Stomach (tissue), 9 donors: ENCODE data around the gene TUBA3C. TPM values are rescaled to one million over a fixed set of nuclear protein-coding genes. Genes with fewer than 3 reads are reported as not detected.

Source experiments
- DNase-seq, 2 donors: peaks; one replicate each; pipeline versions ENCODE4 v3.0.0 to v3.0.0-alpha.2; 2013 to 2019
- H3K27ac ChIP-seq, 5 donors: fragments of 200-600 bp in 4 of 5; sonication (generic) in 4 of 5; one replicate each; pipeline ENCODE4 v1.5.1; 2013 to 2019; ENCODE audit warnings: mild to moderate bottlenecking in 1 of 5, moderate library complexity in 1 of 5
- H3K27me3 ChIP-seq, 3 donors: fragments of 200-600 bp; sonication (generic); one replicate each; pipeline ENCODE4 v1.5.1; 2017 to 2019; ENCODE audit warnings: mixed run types in 1 of 3
- H3K36me3 ChIP-seq, 4 donors: fragments of 200-600 bp; sonication (generic); 1 replicate in 3 of 4; 2 replicates in 1 of 4; pipeline ENCODE4 v1.5.1; 2016 to 2019
- H3K4me1 ChIP-seq, 4 donors: fragments of 200-600 bp; sonication (generic); one replicate each; pipeline ENCODE4 v1.5.1; 2016 to 2019
- H3K4me3 ChIP-seq, 4 donors: fragments of 200-600 bp; sonication (generic) in 3 of 4; one replicate each; pipeline ENCODE4 v1.5.1; 2016 to 2019; ENCODE audit warnings: mild to moderate bottlenecking in 1 of 4
- H3K9me3 ChIP-seq, 4 donors: fragments of 200-600 bp; sonication (generic); one replicate each; pipeline ENCODE4 v1.5.1; 2016 to 2019
- CTCF ChIP-seq, 7 experiments: fragments of 450-650 bp in 4 of 7; fragments of 200-600 bp in 3 of 7; sonication (generic) in 3 of 7; IDR thresholded peaks; one replicate each; pipeline ENCODE4 v1.5.1; 2016 to 2019; ENCODE audit warnings: antibody characterized with exemption in 7 of 7, control low read depth in 2 of 7, mild to moderate bottlenecking in 1 of 7
- EP300 ChIP-seq: sonication (generic); formaldehyde crosslinking; IDR thresholded peaks from one replicate; pipeline ENCODE4 v1.6.1; 2017; ENCODE audit warnings: antibody characterized with exemption
- POLR2A ChIP-seq, 4 donors: fragments of 450-650 bp; IDR thresholded peaks; one replicate each; pipeline ENCODE4 v1.6.1; 2016; ENCODE audit warnings: antibody characterized with exemption in 4 of 4, control low read depth in 2 of 4, mild to moderate bottlenecking in 1 of 4, moderate library complexity in 1 of 4
- POLR2AphosphoS5 ChIP-seq, 3 donors: sonication (generic); formaldehyde crosslinking; IDR thresholded peaks; one replicate each; pipeline ENCODE4 v1.6.1; 2016; ENCODE audit warnings: antibody characterized with exemption in 3 of 3
- WGBS, 5 donors: extraction: QIAGEN DNeasy Blood & Tissue Kit in 3 of 5; methylation state at CpG; one replicate each; pipeline versions ENCODE4 v1.1.5 to v1.1.7; 2013 to 2018; 5-methylcytosine and 5-hydroxymethylcytosine counted together
- intact Hi-C: fragments of 100-400 bp; cut with DNase I; formaldehyde crosslinking; loops from one replicate; pipeline ENCODE4 v1.15.1; 2023; ENCODE audit warnings: low total_unique reads
- polyA plus RNA-seq, 3 donors: library from polyadenylated mRNA; stranded (reverse); fragments of 200-250 nt; gene quantifications; one replicate each; pipeline ENCODE4 v1.2.3, GENCODE V29; 2013
- small RNA-seq, 4 donors: library from RNA; depleted of rRNA; stranded (forward); fragments of <200 nt; gene quantifications; one replicate each; pipeline ENCODE3, GENCODE V24; 2016
- total RNA-seq, 5 donors: library from RNA; depleted of rRNA; stranded (reverse); fragments of >200 nt; gene quantifications; one replicate each; pipeline versions ENCODE4 v1.1.0 to v1.2.3, GENCODE V29; 2014 to 2016
- donor health status: healthy with polysubstance abuse.
- donor health status: Bipolar disorder and iron deficiency.
- donor health status: healthy.

TUBA3C gene
- total and polyA plus RNA-seq, 8 donors = 0.13 to 0.25 TPM; not detected in 6

- Histone ChIP-seq H3K4me3 (no peak overlapping the region), H3K27ac (no peak overlapping the region), H3K4me1 (no peaks in the 10 kb centered on the region), H3K9me3 (peaks cover 0 to 49% (median 16%) of the 10 kb centered on the region in 4 donors), H3K36me3 (no peaks in the 10 kb centered on the region), H3K27me3 (no peaks in the 10 kb centered on the region)
- no peak for DNase-seq
- intact Hi-C loops = no loop called here
- TF ChIP-seq POLR2A (IDR thresholded peaks at IDR 0.05) (no peak), CTCF (IDR thresholded peaks at IDR 0.05) (no peak), POLR2AphosphoS5 (IDR thresholded peaks at IDR 0.05) (no peak), EP300 (no peak)
- WGBS, 5 donors = 78 to 83% (median 81%) methylated on average over 6 to 14 of the region's 14 CpGs
These were observed 29.9 kb downstream of the TUBA3C start for GRCh38 chr13:19151581-19152263.

- no peak overlapping the region for H3K27ac ChIP-seq
- no peak for DNase-seq
- 85 to 91% (median 87%) methylated on average over 8 of the region's 8 CpGs for WGBS, 5 donors
- no peaks in the 10 kb centered on the region for H3K36me3 ChIP-seq
- intact Hi-C loops = no loop called here
- no peak for TF ChIP-seq EP300
- no peak for TF ChIP-seq POLR2A (IDR thresholded peaks at IDR 0.05)
- TF ChIP-seq CTCF (IDR thresholded peaks at IDR 0.05) = no peak
- no peak for TF ChIP-seq POLR2AphosphoS5 (IDR thresholded peaks at IDR 0.05)
- no peaks in the 10 kb centered on the region for H3K4me1 ChIP-seq
- H3K4me3 ChIP-seq = no peak overlapping the region
- peaks cover 0 to 53% (median 18%) of the 10 kb centered on the region in 4 donors for H3K9me3 ChIP-seq
- no peaks in the 10 kb centered on the region for H3K27me3 ChIP-seq
These were observed 30.9 kb downstream of the TUBA3C start for GRCh38 chr13:19150712-19151228.

GRCh38 chr13:19150226-19150625 is 31.4 kb downstream of the TUBA3C start:
- Histone ChIP-seq H3K4me3 (no peak overlapping the region), H3K4me1 (no peaks in the 10 kb centered on the region), H3K36me3 (no peaks in the 10 kb centered on the region), H3K9me3 (peaks cover 0 to 52% (median 18%) of the 10 kb centered on the region in 4 donors), H3K27ac (no peak overlapping the region), H3K27me3 (no peaks in the 10 kb centered on the region)
- no peak for DNase-seq
- intact Hi-C loops = no loop called here
- 75 to 82% (median 80%) methylated on average over 6 to 10 of the region's 10 CpGs for whole genome bisulfite sequencing, 5 donors
- TF ChIP-seq POLR2A (IDR thresholded peaks at IDR 0.05) (no peak), CTCF (IDR thresholded peaks at IDR 0.05) (no peak), EP300 (no peak), POLR2AphosphoS5 (IDR thresholded peaks at IDR 0.05) (no peak)

- intact Hi-C loops = no loop called here
- TF ChIP-seq POLR2A (IDR thresholded peaks at IDR 0.05) = no peak
- no peak for TF ChIP-seq EP300
- no peak for TF ChIP-seq CTCF (IDR thresholded peaks at IDR 0.05)
- no peak for TF ChIP-seq POLR2AphosphoS5 (IDR thresholded peaks at IDR 0.05)
- Histone ChIP-seq H3K36me3 (no peaks in the 10 kb centered on the region), H3K9me3 (peaks cover 0 to 40% (median 18%) of the 10 kb centered on the region in 4 donors), H3K27me3 (no peaks in the 10 kb centered on the region), H3K27ac (no peak overlapping the region), H3K4me3 (no peak overlapping the region), H3K4me1 (no peaks in the 10 kb centered on the region)
- DNase-seq = no peak
These were observed 33.1 kb downstream of the TUBA3C start for GRCh38 chr13:19148561-19148960.

Small RNAs within 50 kb of the gene (small RNA-seq; reads per million reads assigned to genes)
- gene AL139327.4 = 0 reads per million in 4 donors
